GM19455 (cell line): Measurements from ENCODE around the gene IZUMO1.
"Not testable (repeated sequence)": the region's sequence is repeated elsewhere in the genome, so short reads cannot be mapped to it uniquely, and the experiment has no call there.

Experiments
- ATAC-seq: cut with Tn5 transposase; IDR thresholded peaks from one replicate; pipeline ENCODE4 v1.9.1; 2021; ENCODE audit not compliant: unreplicated experiment

Gene IZUMO1

GRCh38 chr19:48738557-48739403 is 7.9 kb downstream of the IZUMO1 start:
- ATAC-seq: peak; percentile 75

GRCh38 chr19:48737360-48737998 is 9.2 kb downstream of the IZUMO1 start:
- no peak for ATAC-seq

- ATAC-seq: no peak
Measured at GRCh38 chr19:48735031-48735615, 11.6 kb downstream of the IZUMO1 start.

- ATAC-seq: no peak
Measured at GRCh38 chr19:48734625-48735024, 12.1 kb downstream of the IZUMO1 start.

GRCh38 chr19:48731452-48731851 is 15.3 kb downstream of the IZUMO1 start:
- ATAC-seq: no peak

- no peak for ATAC-seq
Measured at GRCh38 chr19:48728911-48729664, 17.6 kb downstream of the IZUMO1 start.

GRCh38 chr19:48726556-48726955 is 20.2 kb downstream of the IZUMO1 start:
- ATAC-seq: no peak

GRCh38 chr19:48724796-48725753 is 21.6 kb downstream of the IZUMO1 start:
- ATAC-seq: no peak

- no peak for ATAC-seq
Measured at GRCh38 chr19:48722196-48722708, 24.5 kb downstream of the IZUMO1 start.

GRCh38 chr19:48720613-48721296 is 26.0 kb downstream of the IZUMO1 start:
- peak; percentile 79 for ATAC-seq

GRCh38 chr19:48720251-48720612 is 26.5 kb downstream of the IZUMO1 start:
- peak; percentile 3 for ATAC-seq

- no peak for ATAC-seq
Measured at GRCh38 chr19:48719263-48720171, 27.2 kb downstream of the IZUMO1 start, which contains the start of gene MAMSTR. TSS of gene MAMSTR (minus strand) at chr19:48719725. CDS start at chr19:48719031, 694 bp downstream.

GRCh38 chr19:48718711-48719231 is 27.9 kb downstream of the IZUMO1 start:
- ATAC-seq: no peak

GRCh38 chr19:48718106-48718505 is 28.6 kb downstream of the IZUMO1 start:
- ATAC-seq: not testable (repeated sequence)

GRCh38 chr19:48716562-48717291 is 30.0 kb downstream of the IZUMO1 start:
- no peak for ATAC-seq

- ATAC-seq: no peak
Measured at GRCh38 chr19:48715681-48716171, 31.0 kb downstream of the IZUMO1 start.
